Osteoblast (primary cell): ENCODE data around the gene DEFB124. TPM values are rescaled to one million over a fixed set of nuclear protein-coding genes. Genes with fewer than 3 reads are reported as not detected.
A peak's percentile ranks its signal among the peaks of the same experiment; 100 is the strongest.
"Not testable (repeated sequence)": the region's sequence is repeated elsewhere in the genome, so short reads cannot be mapped to it uniquely, and the experiment has no call there.

ENCODE experiments used
- DNase-seq: peaks from one replicate; pipeline ENCODE4 v3.0.0; 2011; ENCODE audit warnings: low spot score, mixed read lengths; ENCODE audit not compliant: insufficient read length; ENCODE audit errors: missing footprints
- H2AFZ ChIP-seq: 2 replicates; pipeline ENCODE4 v1.6.0; 2011; ENCODE audit warnings: mild to moderate bottlenecking, low read length
- H3K27ac ChIP-seq: 2 replicates; pipeline ENCODE4 v1.5.1; 2011; ENCODE audit warnings: mild to moderate bottlenecking, low read depth, low read length, moderate library complexity
- H3K27me3 ChIP-seq: 2 replicates; pipeline ENCODE4 v1.6.0; 2012; ENCODE audit warnings: mild to moderate bottlenecking, control low read depth, inconsistent platforms, low read length, moderate library complexity; ENCODE audit not compliant: insufficient read depth
- H3K36me3 ChIP-seq: 2 replicates; pipeline ENCODE4 v1.5.1; 2011; ENCODE audit warnings: mild to moderate bottlenecking, low read length, control low read depth, moderate library complexity; ENCODE audit not compliant: insufficient read depth
- H3K4me1 ChIP-seq: 2 replicates; pipeline ENCODE4 v1.5.1; 2011; ENCODE audit warnings: mild to moderate bottlenecking, low read length, control low read depth, moderate library complexity; ENCODE audit not compliant: insufficient read depth
- H3K4me2 ChIP-seq: 2 replicates; pipeline ENCODE4 v1.6.0; 2011; ENCODE audit warnings: mild to moderate bottlenecking, low read length; ENCODE audit not compliant: insufficient read depth
- H3K4me3 ChIP-seq: fragments of 200-600 bp; sonication (generic); 3 replicates; pipeline ENCODE4 v1.5.1; 2012; ENCODE audit warnings: mild to moderate bottlenecking, low read length, inconsistent platforms; ENCODE audit not compliant: insufficient read depth
- H3K79me2 ChIP-seq: 2 replicates; pipeline ENCODE4 v1.6.0; 2012; ENCODE audit warnings: mild to moderate bottlenecking, low read length, control low read depth, inconsistent platforms; ENCODE audit not compliant: insufficient read depth
- H3K9me3 ChIP-seq: 2 replicates; pipeline ENCODE4 v1.5.1; 2011; ENCODE audit warnings: low read depth, low read length, control low read depth
- H4K20me1 ChIP-seq: 2 replicates; pipeline ENCODE4 v1.6.0; 2012; ENCODE audit warnings: mild to moderate bottlenecking, low read length, control low read depth; ENCODE audit not compliant: insufficient read depth
- total RNA-seq: library from RNA; depleted of rRNA; stranded (reverse); fragments of >200 nt; gene quantifications from 2 replicates; pipeline ENCODE4 v1.2.3, GENCODE V29; 2012
- TF ChIP-seq, protein P1 (sequence below): IDR thresholded peaks from 2 replicates; pipeline ENCODE4 v1.5.1; 2011; ENCODE audit warnings: mild to moderate bottlenecking, low read depth, low read length, moderate library complexity; ENCODE audit errors: extremely low read depth

Gene DEFB124
- total RNA-seq, 1 donor = not detected

DNA sequence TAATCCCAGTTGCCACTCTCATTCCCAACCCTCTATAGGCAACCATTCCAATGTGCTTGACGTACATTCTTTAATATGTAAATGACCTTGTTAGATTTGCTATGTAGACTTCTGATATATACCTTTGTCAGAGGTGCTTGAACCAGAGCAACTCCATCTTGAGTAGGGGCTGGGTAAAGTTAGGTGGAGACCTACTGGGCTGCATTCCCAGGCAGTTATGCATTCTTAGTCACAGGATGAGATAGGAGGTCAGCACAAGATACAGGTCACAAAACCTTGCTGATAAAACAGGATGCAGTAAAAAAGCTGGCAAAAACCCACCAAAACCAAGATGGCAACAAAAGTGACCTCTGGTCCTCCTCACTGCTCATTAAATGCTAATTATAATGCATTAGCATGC lies 31.0 kb upstream of the DEFB124 start:
- Histone ChIP-seq H4K20me1 (no peaks in the 10 kb centered on the region), H3K4me3 (no peak overlapping the region), H3K9me3 (peaks cover 4% of the 10 kb centered on the region), H3K4me1 (no peaks in the 10 kb centered on the region), H3K27ac (no peak overlapping the region), H3K79me2 (no peaks in the 10 kb centered on the region), H2AFZ (no peak overlapping the region), H3K27me3 (peaks cover 3% of the 10 kb centered on the region), H3K36me3 (no peaks in the 10 kb centered on the region), H3K4me2 (no peak overlapping the region)
- no peak for DNase-seq
- TF ChIP-seq, protein P1, sequence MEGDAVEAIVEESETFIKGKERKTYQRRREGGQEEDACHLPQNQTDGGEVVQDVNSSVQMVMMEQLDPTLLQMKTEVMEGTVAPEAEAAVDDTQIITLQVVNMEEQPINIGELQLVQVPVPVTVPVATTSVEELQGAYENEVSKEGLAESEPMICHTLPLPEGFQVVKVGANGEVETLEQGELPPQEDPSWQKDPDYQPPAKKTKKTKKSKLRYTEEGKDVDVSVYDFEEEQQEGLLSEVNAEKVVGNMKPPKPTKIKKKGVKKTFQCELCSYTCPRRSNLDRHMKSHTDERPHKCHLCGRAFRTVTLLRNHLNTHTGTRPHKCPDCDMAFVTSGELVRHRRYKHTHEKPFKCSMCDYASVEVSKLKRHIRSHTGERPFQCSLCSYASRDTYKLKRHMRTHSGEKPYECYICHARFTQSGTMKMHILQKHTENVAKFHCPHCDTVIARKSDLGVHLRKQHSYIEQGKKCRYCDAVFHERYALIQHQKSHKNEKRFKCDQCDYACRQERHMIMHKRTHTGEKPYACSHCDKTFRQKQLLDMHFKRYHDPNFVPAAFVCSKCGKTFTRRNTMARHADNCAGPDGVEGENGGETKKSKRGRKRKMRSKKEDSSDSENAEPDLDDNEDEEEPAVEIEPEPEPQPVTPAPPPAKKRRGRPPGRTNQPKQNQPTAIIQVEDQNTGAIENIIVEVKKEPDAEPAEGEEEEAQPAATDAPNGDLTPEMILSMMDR = no peak

DNA sequence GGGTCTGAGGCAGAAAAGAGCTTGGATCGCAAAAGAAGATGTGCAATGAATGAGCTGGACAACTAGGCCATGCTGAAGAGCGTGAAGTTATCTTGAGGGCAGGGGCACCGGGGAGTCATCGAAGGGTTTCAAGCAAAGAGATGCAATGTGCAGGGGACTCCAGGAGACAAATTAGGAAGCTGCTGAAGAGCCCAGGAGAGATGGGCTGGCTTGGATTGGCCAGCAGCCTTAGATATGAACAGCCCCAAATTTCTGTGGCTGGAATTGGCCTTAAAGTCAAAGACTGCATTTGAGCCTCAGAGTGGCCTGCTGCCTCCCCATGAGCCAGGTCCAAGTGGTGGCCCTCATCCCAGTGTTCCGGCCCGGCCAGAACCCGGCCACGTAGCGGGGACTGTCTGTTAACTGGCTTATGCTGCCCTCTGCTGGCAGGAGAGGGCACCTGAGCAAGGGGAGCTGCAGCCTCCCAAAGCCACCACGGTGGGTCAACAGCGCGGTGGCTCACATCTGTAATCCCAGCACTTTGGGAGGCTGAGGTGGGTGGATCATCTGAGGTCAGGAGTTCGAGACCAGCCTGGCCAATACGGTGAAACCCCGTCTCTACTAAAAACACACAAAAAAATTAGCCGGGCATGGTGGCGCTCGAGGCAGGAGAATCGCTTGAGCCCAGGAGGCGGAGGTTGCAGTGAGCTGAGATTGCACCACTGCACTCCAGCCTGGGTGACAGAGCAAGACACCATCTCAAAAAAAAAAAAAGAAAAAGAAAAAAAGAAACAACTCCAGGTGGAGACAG lies 28.2 kb upstream of the DEFB124 start:
- not testable (repeated sequence) for H3K27me3 ChIP-seq, H3K4me1 ChIP-seq, H3K9me3 ChIP-seq, H3K4me3 ChIP-seq, H3K36me3 ChIP-seq, H4K20me1 ChIP-seq, H3K4me2 ChIP-seq, H3K79me2 ChIP-seq, H3K27ac ChIP-seq
- DNase-seq = peak; percentile 91
- peak overlapping the region; percentile 11 for H2AFZ ChIP-seq
- TF ChIP-seq, protein P1 = peak; percentile 77

DNA sequence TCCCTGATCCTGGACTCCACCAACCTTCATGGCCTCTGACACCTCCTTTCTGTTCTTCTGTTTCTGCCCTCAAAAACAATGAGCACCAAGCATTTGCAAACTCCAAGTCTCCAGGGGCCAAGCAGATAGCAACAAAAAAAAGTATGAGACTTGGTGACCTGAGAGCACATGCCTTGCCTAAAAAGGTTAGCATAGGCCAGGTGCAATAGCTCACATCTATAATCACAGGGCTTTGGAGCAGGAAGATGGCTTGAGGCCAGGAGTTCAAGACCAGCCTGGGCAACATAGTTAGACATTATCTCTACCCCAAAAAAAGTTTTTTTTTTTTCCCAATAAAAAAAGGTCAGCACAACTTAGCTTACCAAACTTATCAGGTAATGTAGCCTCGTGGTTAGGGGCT lies 25.6 kb upstream of the DEFB124 start:
- H3K4me1 ChIP-seq = peaks cover 23% of the 10 kb centered on the region
- DNase-seq = no peak
- TF ChIP-seq, protein P1 = no peak
- no peaks in the 10 kb centered on the region for H3K79me2 ChIP-seq
- H3K9me3 ChIP-seq = no peaks in the 10 kb centered on the region
- H3K4me3 ChIP-seq = no peak overlapping the region
- H2AFZ ChIP-seq = no peak overlapping the region
- H3K36me3 ChIP-seq = no peaks in the 10 kb centered on the region
- no peaks in the 10 kb centered on the region for H4K20me1 ChIP-seq
- no peak overlapping the region for H3K27ac ChIP-seq
- H3K27me3 ChIP-seq = peaks cover 3% of the 10 kb centered on the region
- no peak overlapping the region for H3K4me2 ChIP-seq

DNA sequence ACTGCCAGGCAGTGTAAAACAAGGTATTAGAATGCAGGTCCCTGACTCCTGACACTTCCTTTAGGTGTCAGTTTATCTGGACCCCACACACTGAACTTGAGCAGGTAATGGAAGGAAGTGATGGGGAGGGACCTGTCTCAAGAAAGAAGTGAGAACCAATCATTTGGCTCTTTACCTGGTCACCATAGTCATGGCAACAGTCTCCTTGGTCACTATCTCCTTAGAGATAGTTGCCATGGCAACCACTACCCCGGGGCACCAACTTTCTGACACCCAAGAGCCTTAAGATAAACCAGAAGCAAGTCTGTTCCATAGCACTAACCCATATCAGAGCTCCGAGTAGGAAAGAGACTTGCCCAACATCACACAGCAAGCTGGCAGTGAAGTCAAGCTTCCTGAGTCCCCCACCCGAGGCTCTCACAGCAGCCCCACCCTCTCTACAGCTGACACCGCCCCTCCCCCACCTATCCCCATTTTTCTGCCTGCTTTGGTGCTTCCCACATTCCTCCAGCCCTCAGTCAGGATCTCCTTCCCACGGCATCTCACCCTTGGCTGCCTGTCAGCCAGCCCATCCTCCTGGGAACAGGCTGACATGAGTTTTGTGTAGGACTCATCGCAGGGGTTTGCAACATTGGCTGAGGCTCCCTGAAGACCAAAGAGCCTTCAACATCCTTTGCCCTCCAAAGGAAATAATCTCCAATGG lies 23.1 kb upstream of the DEFB124 start:
- H3K27me3 ChIP-seq = no peaks in the 10 kb centered on the region
- peak; percentile 96 for DNase-seq
- H3K4me2 ChIP-seq = peak overlapping the region; percentile 37
- no peaks in the 10 kb centered on the region for H3K36me3 ChIP-seq
- H3K4me1 ChIP-seq = peaks cover 23% of the 10 kb centered on the region
- H3K4me3 ChIP-seq = no peak overlapping the region
- H2AFZ ChIP-seq = no peak overlapping the region
- no peaks in the 10 kb centered on the region for H4K20me1 ChIP-seq
- no peaks in the 10 kb centered on the region for H3K9me3 ChIP-seq
- TF ChIP-seq, protein P1 = no peak
- H3K27ac ChIP-seq = peak overlapping the region; percentile 56
- H3K79me2 ChIP-seq = no peaks in the 10 kb centered on the region
